ENCODE data around the gene DGKE. TPM values are rescaled to one million over a fixed set of nuclear protein-coding genes. Genes with fewer than 3 reads are reported as not detected.

The DGKE gene
- total and polyA plus RNA-seq, 2 donors = 2.9 to 20.4 TPM

GRCh38 chr17:56880133-56880532 is 46.2 kb downstream of the DGKE start:
- no peak overlapping the region for H3K4me3 ChIP-seq (ENCODE audit: low read depth, low read length)
- WGBS = 73% methylated on average over 3 of the region's 3 CpGs
- H3K36me3 ChIP-seq (ENCODE audit: insufficient read depth) = no peaks in the 10 kb centered on the region
- no peaks in the 10 kb centered on the region for H3K4me1 ChIP-seq (ENCODE audit: insufficient read depth)
- no peak for DNase-seq (ENCODE audit: extremely low spot score)
- no peak overlapping the region for H3K27ac ChIP-seq (ENCODE audit: low read depth)

GRCh38 chr17:56880571-56880970 is 46.6 kb downstream of the DGKE start:
- no peaks in the 10 kb centered on the region for H3K36me3 ChIP-seq (ENCODE audit: insufficient read depth)
- no peak overlapping the region for H3K27ac ChIP-seq (ENCODE audit: low read depth)
- DNase-seq (ENCODE audit: extremely low spot score) = no peak
- 77% methylated on average over 8 of the region's 8 CpGs for WGBS
- no peak overlapping the region for H3K4me3 ChIP-seq (ENCODE audit: low read depth, low read length)
- no peaks in the 10 kb centered on the region for H3K4me1 ChIP-seq (ENCODE audit: insufficient read depth)

- no peak for DNase-seq (ENCODE audit: extremely low spot score)
- no peaks in the 10 kb centered on the region for H3K36me3 ChIP-seq (ENCODE audit: insufficient read depth)
- H3K27ac ChIP-seq (ENCODE audit: low read depth) = no peak overlapping the region
- no peak overlapping the region for H3K4me3 ChIP-seq (ENCODE audit: low read depth, low read length)
- WGBS = 91% methylated on average over 3 of the region's 3 CpGs
- H3K4me1 ChIP-seq (ENCODE audit: insufficient read depth) = no peaks in the 10 kb centered on the region
Measured at GRCh38 chr17:56881685-56882295, 47.8 kb downstream of the DGKE start.

- no peaks in the 10 kb centered on the region for H3K4me1 ChIP-seq (ENCODE audit: insufficient read depth)
- H3K36me3 ChIP-seq (ENCODE audit: insufficient read depth) = no peaks in the 10 kb centered on the region
- DNase-seq (ENCODE audit: extremely low spot score) = no peak
- WGBS = 63% methylated on average over 1 of the region's 1 CpG
- no peak overlapping the region for H3K4me3 ChIP-seq (ENCODE audit: low read depth, low read length)
- no peak overlapping the region for H3K27ac ChIP-seq (ENCODE audit: low read depth)
Measured at GRCh38 chr17:56883616-56884015, 49.7 kb downstream of the DGKE start.

- WGBS = 81% methylated on average over 6 of the region's 6 CpGs
- no peaks in the 10 kb centered on the region for H3K4me1 ChIP-seq (ENCODE audit: insufficient read depth)
- no peak for DNase-seq (ENCODE audit: extremely low spot score)
Measured at GRCh38 chr17:56884483-56885311, 50.7 kb downstream of the DGKE start.

GRCh38 chr17:56885312-56885657 is 51.3 kb downstream of the DGKE start:
- H3K27ac ChIP-seq (ENCODE audit: low read depth) = no peak overlapping the region
- DNase-seq (ENCODE audit: extremely low spot score) = no peak
- no peaks in the 10 kb centered on the region for H3K4me1 ChIP-seq (ENCODE audit: insufficient read depth)
- H3K4me3 ChIP-seq (ENCODE audit: low read depth, low read length) = no peak overlapping the region
- WGBS = 71% methylated on average over 2 of the region's 2 CpGs
- no peaks in the 10 kb centered on the region for H3K36me3 ChIP-seq (ENCODE audit: insufficient read depth)

More at GRCh38 chr17:56884483-56885311, 50.7 kb downstream of the DGKE start:
- H3K27ac ChIP-seq (ENCODE audit: low read depth) = no peak overlapping the region
- H3K4me3 ChIP-seq (ENCODE audit: low read depth, low read length) = no peak overlapping the region
- no peaks in the 10 kb centered on the region for H3K36me3 ChIP-seq (ENCODE audit: insufficient read depth)

- no peaks in the 10 kb centered on the region for H3K4me1 ChIP-seq (ENCODE audit: insufficient read depth)
- 85% methylated on average over 2 of the region's 2 CpGs for WGBS
Measured at GRCh38 chr17:56886288-56886731, 52.4 kb downstream of the DGKE start.

GRCh38 chr17:56887105-56887504 is 53.2 kb downstream of the DGKE start:
- Histone ChIP-seq H3K36me3 (ENCODE audit: insufficient read depth) (no peaks in the 10 kb centered on the region), H3K27ac (ENCODE audit: low read depth) (no peak overlapping the region), H3K4me3 (ENCODE audit: low read depth, low read length) (no peak overlapping the region), H3K4me1 (ENCODE audit: insufficient read depth) (no peaks in the 10 kb centered on the region)
- DNase-seq (ENCODE audit: extremely low spot score) = no peak
- WGBS = 92% methylated on average over 5 of the region's 5 CpGs

More at GRCh38 chr17:56886288-56886731, 52.4 kb downstream of the DGKE start:
- Histone ChIP-seq H3K4me3 (ENCODE audit: low read depth, low read length) (no peak overlapping the region), H3K36me3 (ENCODE audit: insufficient read depth) (no peaks in the 10 kb centered on the region), H3K27ac (ENCODE audit: low read depth) (no peak overlapping the region)
- DNase-seq (ENCODE audit: extremely low spot score) = no peak

- Histone ChIP-seq H3K4me3 (ENCODE audit: low read depth, low read length) (no peak overlapping the region), H3K36me3 (ENCODE audit: insufficient read depth) (no peaks in the 10 kb centered on the region), H3K4me1 (ENCODE audit: insufficient read depth) (no peaks in the 10 kb centered on the region), H3K27ac (ENCODE audit: low read depth) (no peak overlapping the region)
- 96% methylated on average over 9 of the region's 9 CpGs for WGBS
- DNase-seq (ENCODE audit: extremely low spot score) = no peak
Measured at GRCh38 chr17:56887552-56888467, 53.9 kb downstream of the DGKE start.

- Histone ChIP-seq H3K4me1 (ENCODE audit: insufficient read depth) (no peaks in the 10 kb centered on the region), H3K27ac (ENCODE audit: low read depth) (no peak overlapping the region), H3K4me3 (ENCODE audit: low read depth, low read length) (no peak overlapping the region), H3K36me3 (ENCODE audit: insufficient read depth) (peaks cover 4% of the 10 kb centered on the region)
- no peak for DNase-seq (ENCODE audit: extremely low spot score)
- 93% methylated on average over 6 of the region's 6 CpGs for WGBS
Measured at GRCh38 chr17:56890390-56890789, 56.4 kb downstream of the DGKE start.

GRCh38 chr17:56890906-56891674 is 57.1 kb downstream of the DGKE start:
- H3K4me1 ChIP-seq (ENCODE audit: insufficient read depth) = no peaks in the 10 kb centered on the region
- no peak overlapping the region for H3K4me3 ChIP-seq (ENCODE audit: low read depth, low read length)
- no peak overlapping the region for H3K27ac ChIP-seq (ENCODE audit: low read depth)
- 89% methylated on average over 7 of the region's 7 CpGs for WGBS
- peaks cover 4% of the 10 kb centered on the region for H3K36me3 ChIP-seq (ENCODE audit: insufficient read depth)
- no peak for DNase-seq (ENCODE audit: extremely low spot score)

- WGBS = 80% methylated on average over 16 of the region's 16 CpGs
- peaks cover 4% of the 10 kb centered on the region for H3K36me3 ChIP-seq (ENCODE audit: insufficient read depth)
- no peak overlapping the region for H3K4me3 ChIP-seq (ENCODE audit: low read depth, low read length)
- no peaks in the 10 kb centered on the region for H3K4me1 ChIP-seq (ENCODE audit: insufficient read depth)
- H3K27ac ChIP-seq (ENCODE audit: low read depth) = no peak overlapping the region
- no peak for DNase-seq (ENCODE audit: extremely low spot score)
Measured at GRCh38 chr17:56891751-56892150, 57.8 kb downstream of the DGKE start.

- 97% methylated on average over 1 of the region's 1 CpG for WGBS
- DNase-seq (ENCODE audit: extremely low spot score) = no peak
- Histone ChIP-seq H3K36me3 (ENCODE audit: insufficient read depth) (peaks cover 4% of the 10 kb centered on the region), H3K4me3 (ENCODE audit: low read depth, low read length) (no peak overlapping the region), H3K4me1 (ENCODE audit: insufficient read depth) (no peaks in the 10 kb centered on the region), H3K27ac (ENCODE audit: low read depth) (no peak overlapping the region)
Measured at GRCh38 chr17:56892333-56892732, 58.4 kb downstream of the DGKE start.

All from urinary bladder (tissue), 4 donors.